Epithelial cell of prostate (primary cell): Measurements from ENCODE around the gene MOGAT2.

Source experiments
- DNase-seq: peaks from one replicate; pipeline ENCODE4 v3.0.0-alpha.2; 2011; ENCODE audit warnings: low read depth, low spot score
- H3K27ac ChIP-seq: fragments of 450-650 bp; 2 replicates; pipeline ENCODE4 v1.5.1; 2017; ENCODE audit warnings: mild to moderate bottlenecking

The MOGAT2 gene

GRCh38 chr11:75775056-75775455 is 57.4 kb downstream of the MOGAT2 start:
- no peak for DNase-seq
- no peak overlapping the region for H3K27ac ChIP-seq

- DNase-seq = no peak
- H3K27ac ChIP-seq = no peak overlapping the region
Observed at GRCh38 chr11:75776546-75776945, 58.9 kb downstream of the MOGAT2 start.

- no peak overlapping the region for H3K27ac ChIP-seq
Observed at GRCh38 chr11:75777461-75778110, 59.9 kb downstream of the MOGAT2 start.

DNA sequence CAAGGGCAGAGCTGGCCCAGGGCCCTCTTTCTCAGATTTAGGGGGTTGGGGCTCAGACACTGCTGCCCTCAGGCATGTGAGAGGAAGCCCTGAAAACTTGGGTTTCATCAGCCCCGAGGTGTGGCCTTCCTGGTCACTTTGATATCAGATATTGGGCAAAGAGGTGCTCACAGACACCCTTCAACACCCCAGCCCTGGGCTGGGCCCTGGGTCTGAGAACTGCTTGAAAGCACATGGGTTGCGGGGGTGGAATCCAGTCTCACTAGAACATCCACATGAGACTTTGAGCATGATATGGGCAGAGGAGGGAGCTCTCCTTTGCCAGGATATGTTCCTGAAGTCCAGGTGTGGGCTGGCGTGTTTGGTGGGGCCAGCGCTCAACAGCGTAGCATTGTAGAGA is 61.3 kb downstream of the MOGAT2 start:
- H3K27ac ChIP-seq = no peak overlapping the region
- DNase-seq = no peak

More at GRCh38 chr11:75777461-75778110, 59.9 kb downstream of the MOGAT2 start:
- DNase-seq = no peak

DNA sequence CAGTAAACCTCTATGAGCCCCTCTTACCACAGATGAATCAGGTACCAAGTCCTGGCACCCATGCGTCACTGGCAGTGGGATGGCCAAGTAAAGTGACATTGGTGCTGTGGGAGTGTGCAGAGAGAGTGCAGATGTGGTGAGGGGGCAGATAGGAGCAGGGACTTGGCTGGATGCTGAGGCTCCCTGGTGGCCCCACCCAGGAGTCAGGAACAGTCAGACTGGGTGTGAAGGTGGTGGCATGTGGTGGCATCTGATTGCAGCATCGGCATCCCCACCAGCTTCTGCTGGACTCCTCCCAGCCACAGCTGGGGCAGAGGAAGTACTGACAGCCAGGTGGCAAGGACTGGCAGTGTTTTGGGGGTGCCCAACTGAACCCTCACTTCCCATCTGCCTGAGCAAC is 62.3 kb downstream of the MOGAT2 start:
- no peak for DNase-seq
- H3K27ac ChIP-seq = no peak overlapping the region

GRCh38 chr11:75780888-75781287 is 63.2 kb downstream of the MOGAT2 start:
- DNase-seq = no peak
- H3K27ac ChIP-seq = no peak overlapping the region

- DNase-seq = no peak
- no peak overlapping the region for H3K27ac ChIP-seq
Observed at GRCh38 chr11:75781296-75781695, 63.7 kb downstream of the MOGAT2 start.

- DNase-seq = no peak
Observed at GRCh38 chr11:75781831-75782230, 64.2 kb downstream of the MOGAT2 start.

More at GRCh38 chr11:75781831-75782230, 64.2 kb downstream of the MOGAT2 start:
- H3K27ac ChIP-seq = no peak overlapping the region
